ENCODE data around the gene DMRT1.

Gene DMRT1

DNA sequence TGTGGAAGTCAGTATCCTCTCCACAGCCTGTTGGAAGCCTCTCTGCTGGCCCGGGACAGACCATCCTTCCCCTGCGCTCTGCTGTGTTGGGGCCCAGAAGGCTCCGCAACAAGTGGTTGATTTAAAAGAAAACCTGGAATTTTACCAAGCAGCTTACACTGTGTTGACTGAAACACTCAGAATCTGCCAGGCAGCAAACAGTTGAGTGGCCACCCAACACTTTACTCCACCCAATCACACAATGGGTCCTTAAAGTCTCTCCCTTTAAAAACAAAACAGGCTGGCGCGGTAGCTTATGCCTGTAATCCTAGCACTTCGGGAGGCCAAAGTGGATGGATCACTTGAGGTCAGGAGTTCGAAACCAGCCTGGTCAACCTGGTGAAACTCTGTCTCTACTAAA is 107.0 kb downstream of the DMRT1 start:
- Histone ChIP-seq H3K27ac (no peak overlapping the region), H3K4me2 (ENCODE audit: low read length) (no peak overlapping the region), H2AFZ (no peak overlapping the region), H3K79me2 (no peaks in the 10 kb centered on the region), H3K4me3 (ENCODE audit: low read depth, low read length) (no peak overlapping the region), H3K9me3 (ENCODE audit: control insufficient read depth, low read length) (no peaks in the 10 kb centered on the region), H3K27me3 (ENCODE audit: control insufficient read depth, insufficient read depth, low read length) (no peaks in the 10 kb centered on the region), H3K4me1 (no peaks in the 10 kb centered on the region), H3K9ac (no peak overlapping the region), H3K36me3 (ENCODE audit: control insufficient read depth, insufficient read depth, low read length) (no peaks in the 10 kb centered on the region)
- no peak for TF ChIP-seq CTCF (IDR thresholded peaks at IDR 0.05)

GRCh38 chr9:950139-950538 is 108.6 kb downstream of the DMRT1 start:
- no peak for TF ChIP-seq CTCF (IDR thresholded peaks at IDR 0.05)
- H3K27me3 ChIP-seq (ENCODE audit: control insufficient read depth, insufficient read depth, low read length), result no peaks in the 10 kb centered on the region
- no peaks in the 10 kb centered on the region for H3K4me1 ChIP-seq
- no peaks in the 10 kb centered on the region for H3K9me3 ChIP-seq (ENCODE audit: control insufficient read depth, low read length)
- no peak overlapping the region for H3K4me2 ChIP-seq (ENCODE audit: low read length)
- no peak overlapping the region for H3K4me3 ChIP-seq (ENCODE audit: low read depth, low read length)
- no peak overlapping the region for H3K9ac ChIP-seq
- H3K79me2 ChIP-seq, result no peaks in the 10 kb centered on the region
- no peaks in the 10 kb centered on the region for H3K36me3 ChIP-seq (ENCODE audit: control insufficient read depth, insufficient read depth, low read length)
- no peak overlapping the region for H2AFZ ChIP-seq
- no peak overlapping the region for H3K27ac ChIP-seq

GRCh38 chr9:952546-952945 is 111.0 kb downstream of the DMRT1 start:
- H3K4me1 ChIP-seq, result no peaks in the 10 kb centered on the region
- H3K9ac ChIP-seq, result no peak overlapping the region
- H3K27me3 ChIP-seq (ENCODE audit: control insufficient read depth, insufficient read depth, low read length), result no peaks in the 10 kb centered on the region
- no peaks in the 10 kb centered on the region for H3K9me3 ChIP-seq (ENCODE audit: control insufficient read depth, low read length)
- H2AFZ ChIP-seq, result no peak overlapping the region
- no peak overlapping the region for H3K4me2 ChIP-seq (ENCODE audit: low read length)
- H3K27ac ChIP-seq, result no peak overlapping the region
- no peak for TF ChIP-seq CTCF (IDR thresholded peaks at IDR 0.05)
- no peak overlapping the region for H3K4me3 ChIP-seq (ENCODE audit: low read depth, low read length)
- H3K79me2 ChIP-seq, result no peaks in the 10 kb centered on the region
- H3K36me3 ChIP-seq (ENCODE audit: control insufficient read depth, insufficient read depth, low read length), result no peaks in the 10 kb centered on the region

- Histone ChIP-seq H3K4me1 (no peaks in the 10 kb centered on the region), H3K4me2 (ENCODE audit: low read length) (no peak overlapping the region), H3K36me3 (ENCODE audit: control insufficient read depth, insufficient read depth, low read length) (no peaks in the 10 kb centered on the region), H3K4me3 (ENCODE audit: low read depth, low read length) (no peak overlapping the region), H2AFZ (no peak overlapping the region), H3K27ac (no peak overlapping the region), H3K9ac (no peak overlapping the region), H3K79me2 (no peaks in the 10 kb centered on the region), H3K27me3 (ENCODE audit: control insufficient read depth, insufficient read depth, low read length) (no peaks in the 10 kb centered on the region), H3K9me3 (ENCODE audit: control insufficient read depth, low read length) (no peaks in the 10 kb centered on the region)
- TF ChIP-seq CTCF (IDR thresholded peaks at IDR 0.05), result no peak
Measured at GRCh38 chr9:959105-959504, 117.6 kb downstream of the DMRT1 start.

GRCh38 chr9:959914-960313 is 118.4 kb downstream of the DMRT1 start:
- H3K9me3 ChIP-seq (ENCODE audit: control insufficient read depth, low read length), result no peaks in the 10 kb centered on the region
- no peaks in the 10 kb centered on the region for H3K4me1 ChIP-seq
- TF ChIP-seq CTCF (IDR thresholded peaks at IDR 0.05), result no peak
- no peak overlapping the region for H3K4me3 ChIP-seq (ENCODE audit: low read depth, low read length)
- H3K27me3 ChIP-seq (ENCODE audit: control insufficient read depth, insufficient read depth, low read length), result no peaks in the 10 kb centered on the region
- no peak overlapping the region for H2AFZ ChIP-seq
- H3K79me2 ChIP-seq, result no peaks in the 10 kb centered on the region
- H3K9ac ChIP-seq, result no peak overlapping the region
- H3K27ac ChIP-seq, result no peak overlapping the region
- H3K36me3 ChIP-seq (ENCODE audit: control insufficient read depth, insufficient read depth, low read length), result no peaks in the 10 kb centered on the region
- no peak overlapping the region for H3K4me2 ChIP-seq (ENCODE audit: low read length)
